Stimulated activated naive B cell treated with anti-CD40 and anti-IgM and Interleukin-4, amounts not matched to agents 10 μg/mL and 1 μg/mL and 100 μg/mL, for 72 hours (primary cell): ENCODE results near the gene NCBP2.

Experiments
- ATAC-seq, 2 donors: fragments of 150-1000 bp; cut with Tn5 transposase; replicated peaks; 2 replicates each; pipeline ENCODE4 v1.10.0; 2021; ENCODE audit warnings: moderate library complexity in 1 of 2
- DNase-seq: peaks from one replicate; pipeline ENCODE4 v3.0.0; 2021
- H3K27ac Mint-ChIP-seq: one replicate; pipeline ENCODE4 v1.8.0; 2022; ENCODE audit warnings: mild to moderate bottlenecking, mixed read lengths
- H3K27me3 Mint-ChIP-seq, 2 donors: one replicate each; pipeline ENCODE4 v1.8.0; 2022; ENCODE audit warnings: mixed read lengths in 2 of 2
- H3K36me3 Mint-ChIP-seq, 2 donors: one replicate each; pipeline ENCODE4 v1.8.0; 2022; ENCODE audit warnings: mixed read lengths in 2 of 2, mild to moderate bottlenecking in 1 of 2
- H3K4me1 Mint-ChIP-seq, 2 donors: one replicate each; pipeline ENCODE4 v1.8.0; 2022; ENCODE audit warnings: mixed read lengths in 2 of 2, mild to moderate bottlenecking in 1 of 2
- H3K4me3 Mint-ChIP-seq, 2 donors: one replicate each; pipeline ENCODE4 v1.8.0; 2022; ENCODE audit warnings: mild to moderate bottlenecking in 2 of 2, mixed read lengths in 2 of 2, moderate library complexity in 1 of 2
- H3K9me3 Mint-ChIP-seq, 2 donors: one replicate each; pipeline ENCODE4 v1.8.0; 2022; ENCODE audit warnings: mixed read lengths in 2 of 2, mild to moderate bottlenecking in 1 of 2

The NCBP2 gene

GRCh38 chr3:196942226-196942914 lies at the start of gene NCBP2:
NCBP2 (minus strand) TSS chr3:196942528; CDS start chr3:196942503, 25 bp downstream.
- Mint-ChIP-seq H3K4me1 (peaks cover 35 to 55% of the 10 kb centered on the region in 2 donors), H3K36me3 (peaks cover 24 to 52% of the 10 kb centered on the region in 2 donors), H3K27me3 (no peaks in the 10 kb centered on the region), H3K4me3 (peak within 1 kb of the TSS; percentile 86 to 96), H3K9me3 (no peaks in the 10 kb centered on the region), H3K27ac (peak within 1 kb of the TSS; percentile 96)
- peak; percentile 99 for DNase-seq
- peak; percentile 92 for ATAC-seq

- H3K27ac Mint-ChIP-seq = no peak overlapping the region
- DNase-seq = no peak
Measured at GRCh38 chr3:196991581-196992460, 49.5 kb upstream of the NCBP2 start.

GRCh38 chr3:196990601-196991007 lies 48.3 kb upstream of the NCBP2 start:
- Mint-ChIP-seq H3K27me3 (peaks cover 7 to 12% of the 10 kb centered on the region in 2 donors), H3K27ac (no peak overlapping the region), H3K4me3 (no peak overlapping the region), H3K4me1 (no peaks in the 10 kb centered on the region), H3K9me3 (no peaks in the 10 kb centered on the region), H3K36me3 (no peaks in the 10 kb centered on the region)
- DNase-seq = no peak
- ATAC-seq = no peak

More at GRCh38 chr3:196991581-196992460, 49.5 kb upstream of the NCBP2 start:
- no peaks in the 10 kb centered on the region for H3K36me3 Mint-ChIP-seq
- no peak for ATAC-seq
- H3K4me1 Mint-ChIP-seq = no peaks in the 10 kb centered on the region
- peaks cover 2 to 12% of the 10 kb centered on the region in 2 donors for H3K27me3 Mint-ChIP-seq
- H3K9me3 Mint-ChIP-seq = no peaks in the 10 kb centered on the region
- H3K4me3 Mint-ChIP-seq = no peak overlapping the region

GRCh38 chr3:196989721-196990262 lies 47.5 kb upstream of the NCBP2 start:
- peaks cover 11 to 12% of the 10 kb centered on the region in 2 donors for H3K27me3 Mint-ChIP-seq
- no peaks in the 10 kb centered on the region for H3K9me3 Mint-ChIP-seq
- H3K36me3 Mint-ChIP-seq = no peaks in the 10 kb centered on the region
- no peak overlapping the region for H3K4me3 Mint-ChIP-seq
- H3K27ac Mint-ChIP-seq = no peak overlapping the region
- no peaks in the 10 kb centered on the region for H3K4me1 Mint-ChIP-seq
- no peak for DNase-seq
- no peak for ATAC-seq

GRCh38 chr3:196988241-196989029 lies 46.1 kb upstream of the NCBP2 start:
- no peak for DNase-seq
- Mint-ChIP-seq H3K27me3 (peaks cover 12 to 15% of the 10 kb centered on the region in 2 donors), H3K36me3 (peaks cover 2% of the 10 kb centered on the region in 2 donors), H3K27ac (no peak overlapping the region), H3K9me3 (peaks cover 2% of the 10 kb centered on the region in 2 donors), H3K4me3 (no peak overlapping the region), H3K4me1 (no peaks in the 10 kb centered on the region)
- no peak for ATAC-seq

GRCh38 chr3:196987022-196987421 lies 44.7 kb upstream of the NCBP2 start:
- DNase-seq (no peak), ATAC-seq (no peak)
- peaks cover 7 to 8% of the 10 kb centered on the region in 2 donors for H3K9me3 Mint-ChIP-seq
- H3K36me3 Mint-ChIP-seq = peaks cover 6 to 7% of the 10 kb centered on the region in 2 donors
- H3K4me3 Mint-ChIP-seq = no peak overlapping the region
- no peak overlapping the region for H3K27ac Mint-ChIP-seq
- no peaks in the 10 kb centered on the region for H3K4me1 Mint-ChIP-seq
- H3K27me3 Mint-ChIP-seq = peaks cover 12 to 19% of the 10 kb centered on the region in 2 donors

GRCh38 chr3:196985954-196986885 lies 43.9 kb upstream of the NCBP2 start:
- Mint-ChIP-seq H3K27ac (no peak overlapping the region), H3K9me3 (peaks cover 10 to 12% of the 10 kb centered on the region in 2 donors), H3K36me3 (peaks cover 6 to 11% of the 10 kb centered on the region in 2 donors), H3K4me3 (no peak overlapping the region), H3K27me3 (peaks cover 12 to 24% of the 10 kb centered on the region in 2 donors), H3K4me1 (peaks cover 0 to 1% of the 10 kb centered on the region in 2 donors)
- no peak for DNase-seq
- no peak for ATAC-seq

- peaks cover 12 to 24% of the 10 kb centered on the region in 2 donors for H3K27me3 Mint-ChIP-seq
- DNase-seq = no peak
- no peak overlapping the region for H3K27ac Mint-ChIP-seq
- peaks cover 6 to 11% of the 10 kb centered on the region in 2 donors for H3K36me3 Mint-ChIP-seq
- H3K4me1 Mint-ChIP-seq = peaks cover 0 to 1% of the 10 kb centered on the region in 2 donors
- no peak overlapping the region for H3K4me3 Mint-ChIP-seq
- peaks cover 10 to 12% of the 10 kb centered on the region in 2 donors for H3K9me3 Mint-ChIP-seq
- ATAC-seq = no peak
Measured at GRCh38 chr3:196985298-196985697, 43.0 kb upstream of the NCBP2 start.

GRCh38 chr3:196983186-196983585 lies 40.9 kb upstream of the NCBP2 start:
- no peak for ATAC-seq
- Mint-ChIP-seq H3K4me1 (peaks cover 6 to 8% of the 10 kb centered on the region in 2 donors), H3K27me3 (peaks cover 9 to 28% of the 10 kb centered on the region in 2 donors), H3K36me3 (peaks cover 6 to 11% of the 10 kb centered on the region in 2 donors), H3K4me3 (no peak overlapping the region), H3K27ac (no peak overlapping the region), H3K9me3 (peaks cover 10 to 12% of the 10 kb centered on the region in 2 donors)
- DNase-seq = no peak

GRCh38 chr3:196981657-196982056 lies 39.3 kb upstream of the NCBP2 start:
- Mint-ChIP-seq H3K4me1 (peaks cover 6 to 8% of the 10 kb centered on the region in 2 donors), H3K4me3 (no peak overlapping the region)
- peak in 1 of 2 donors; percentile 24 for ATAC-seq

GRCh38 chr3:196979545-196979944 lies 37.2 kb upstream of the NCBP2 start:
- no peak overlapping the region for H3K27ac Mint-ChIP-seq
- peaks cover 6 to 8% of the 10 kb centered on the region in 2 donors for H3K4me1 Mint-ChIP-seq
- peaks cover 9 to 17% of the 10 kb centered on the region in 2 donors for H3K27me3 Mint-ChIP-seq
- no peak overlapping the region for H3K4me3 Mint-ChIP-seq
- peaks cover 6 to 11% of the 10 kb centered on the region in 2 donors for H3K36me3 Mint-ChIP-seq
- DNase-seq (no peak), ATAC-seq (no peak)
- peaks cover 10 to 12% of the 10 kb centered on the region in 2 donors for H3K9me3 Mint-ChIP-seq

More at GRCh38 chr3:196981657-196982056, 39.3 kb upstream of the NCBP2 start:
- peaks cover 6 to 11% of the 10 kb centered on the region in 2 donors for H3K36me3 Mint-ChIP-seq
- no peak overlapping the region for H3K27ac Mint-ChIP-seq
- peaks cover 10 to 12% of the 10 kb centered on the region in 2 donors for H3K9me3 Mint-ChIP-seq
- H3K27me3 Mint-ChIP-seq = peaks cover 9 to 25% of the 10 kb centered on the region in 2 donors
- no peak for DNase-seq

- peaks cover 9 to 10% of the 10 kb centered on the region in 2 donors for H3K27me3 Mint-ChIP-seq
- no peak overlapping the region for H3K4me3 Mint-ChIP-seq
- ATAC-seq (no peak), DNase-seq (no peak)
- H3K4me1 Mint-ChIP-seq = peaks cover 6 to 8% of the 10 kb centered on the region in 2 donors
- H3K27ac Mint-ChIP-seq = no peak overlapping the region
- peaks cover 4% of the 10 kb centered on the region in 2 donors for H3K9me3 Mint-ChIP-seq
- peaks cover 0 to 4% of the 10 kb centered on the region in 2 donors for H3K36me3 Mint-ChIP-seq
Measured at GRCh38 chr3:196976941-196977340, 34.6 kb upstream of the NCBP2 start.

- Mint-ChIP-seq H3K4me3 (no peak overlapping the region), H3K4me1 (peaks cover 12 to 16% of the 10 kb centered on the region in 2 donors), H3K9me3 (no peaks in the 10 kb centered on the region), H3K27me3 (peaks cover 12 to 15% of the 10 kb centered on the region in 2 donors), H3K27ac (no peak overlapping the region), H3K36me3 (peaks cover 0 to 3% of the 10 kb centered on the region in 2 donors)
- no peak for ATAC-seq
- no peak for DNase-seq
Measured at GRCh38 chr3:196975349-196975748, 33.0 kb upstream of the NCBP2 start.
